Body of pancreas (tissue), 4 donors: ENCODE measurements around the gene FLNC.

ENCODE experiments used
- POLR2A ChIP-seq, 3 donors: fragments of 450-650 bp; IDR thresholded peaks; one replicate each; pipeline ENCODE4 v1.6.1; 2016; ENCODE audit warnings: antibody characterized with exemption in 3 of 3, mild to moderate bottlenecking in 2 of 3
- TF ChIP-seq, protein P1 (sequence below), 7 experiments: fragments of 450-650 bp in 4 of 7; fragments of 200-600 bp in 3 of 7; sonication (generic) in 3 of 7; IDR thresholded peaks; one replicate each; pipeline ENCODE4 v1.5.1; 2016 to 2019; ENCODE audit warnings: antibody characterized with exemption in 7 of 7

DNA sequence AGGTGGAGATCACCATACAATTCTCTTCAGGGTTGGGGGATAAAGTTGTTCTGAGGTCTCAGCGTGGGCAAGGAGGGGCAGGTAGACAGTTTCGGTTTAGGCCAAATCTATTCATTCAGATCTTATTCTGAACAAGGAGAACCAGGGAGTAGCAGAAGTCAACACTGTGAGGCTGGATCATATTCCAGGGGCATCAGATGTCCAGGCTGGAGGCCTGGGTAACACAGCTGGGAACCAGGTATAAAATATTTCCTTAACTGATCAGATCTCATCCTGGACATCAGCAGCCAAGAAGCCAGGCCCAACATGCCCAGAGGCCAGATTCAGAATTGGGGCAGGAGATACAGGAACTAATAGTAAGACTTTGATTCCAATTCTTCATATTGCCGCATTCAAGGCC, 19.2 kb upstream of the FLNC start:
- TF ChIP-seq, protein P1, sequence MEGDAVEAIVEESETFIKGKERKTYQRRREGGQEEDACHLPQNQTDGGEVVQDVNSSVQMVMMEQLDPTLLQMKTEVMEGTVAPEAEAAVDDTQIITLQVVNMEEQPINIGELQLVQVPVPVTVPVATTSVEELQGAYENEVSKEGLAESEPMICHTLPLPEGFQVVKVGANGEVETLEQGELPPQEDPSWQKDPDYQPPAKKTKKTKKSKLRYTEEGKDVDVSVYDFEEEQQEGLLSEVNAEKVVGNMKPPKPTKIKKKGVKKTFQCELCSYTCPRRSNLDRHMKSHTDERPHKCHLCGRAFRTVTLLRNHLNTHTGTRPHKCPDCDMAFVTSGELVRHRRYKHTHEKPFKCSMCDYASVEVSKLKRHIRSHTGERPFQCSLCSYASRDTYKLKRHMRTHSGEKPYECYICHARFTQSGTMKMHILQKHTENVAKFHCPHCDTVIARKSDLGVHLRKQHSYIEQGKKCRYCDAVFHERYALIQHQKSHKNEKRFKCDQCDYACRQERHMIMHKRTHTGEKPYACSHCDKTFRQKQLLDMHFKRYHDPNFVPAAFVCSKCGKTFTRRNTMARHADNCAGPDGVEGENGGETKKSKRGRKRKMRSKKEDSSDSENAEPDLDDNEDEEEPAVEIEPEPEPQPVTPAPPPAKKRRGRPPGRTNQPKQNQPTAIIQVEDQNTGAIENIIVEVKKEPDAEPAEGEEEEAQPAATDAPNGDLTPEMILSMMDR (IDR thresholded peaks at IDR 0.05), result no peak
- TF ChIP-seq POLR2A (IDR thresholded peaks at IDR 0.05), result no peak
